Brain microvascular endothelial cell (primary cell): Measurements from ENCODE around the gene IFNB1.

Source experiments
- DNase-seq: peaks from one replicate; pipeline ENCODE4 v3.0.0-alpha.2; 2020
- H3K27ac ChIP-seq: fragments of 250-450 bp; sonication (Bioruptor Pico); 2 replicates; pipeline ENCODE4 v1.5.1; 2020; ENCODE audit warnings: mild to moderate bottlenecking, moderate library complexity
- H3K27me3 ChIP-seq: fragments of 250-450 bp; sonication (Bioruptor Pico); replicated peaks from 2 replicates; pipeline ENCODE4 v1.5.1; 2020; ENCODE audit warnings: mild to moderate bottlenecking
- H3K36me3 ChIP-seq: fragments of 250-450 bp; sonication (Bioruptor Pico); replicated peaks from 2 replicates; pipeline ENCODE4 v1.5.1; 2020; ENCODE audit warnings: mild to moderate bottlenecking
- H3K4me3 ChIP-seq: 2 replicates; pipeline ENCODE4 v1.5.1; 2011; ENCODE audit warnings: low read depth, mild to moderate bottlenecking, control low read depth, low read length, moderate library complexity
- CTCF ChIP-seq: IDR thresholded peaks from 2 replicates; pipeline ENCODE4 v1.5.1; 2011; ENCODE audit warnings: low read depth, mild to moderate bottlenecking, moderate library complexity, low read length, control low read depth, inconsistent platforms; ENCODE audit errors: missing control alignments
- in situ Hi-C: cut with HindIII; loops from 2 replicates; pipeline ENCODE4 v1.10.0; 2017; ENCODE audit warnings: low sequenced_read_pairs, low pct_ligation_motif_present

IFNB1 gene

GRCh38 chr9:21082671-21083070 is 4.9 kb upstream of the IFNB1 start:
- Histone ChIP-seq H3K36me3 (no peaks in the 10 kb centered on the region), H3K27me3 (no peaks in the 10 kb centered on the region), H3K27ac (no peak overlapping the region), H3K4me3 (no peak overlapping the region)
- DNase-seq: no peak
- in situ Hi-C loops: no loop called here
- TF ChIP-seq CTCF: no peak

GRCh38 chr9:21081999-21082398 is 4.3 kb upstream of the IFNB1 start:
- no peak overlapping the region for H3K4me3 ChIP-seq
- H3K36me3 ChIP-seq: no peaks in the 10 kb centered on the region
- in situ Hi-C loops: no loop called here
- no peak for DNase-seq
- no peaks in the 10 kb centered on the region for H3K27me3 ChIP-seq
- H3K27ac ChIP-seq: no peak overlapping the region
- no peak for TF ChIP-seq CTCF

- no peak overlapping the region for H3K4me3 ChIP-seq
- no peak for TF ChIP-seq CTCF
- in situ Hi-C loops: no loop called here
- H3K27ac ChIP-seq: no peak overlapping the region
- no peaks in the 10 kb centered on the region for H3K36me3 ChIP-seq
- DNase-seq: no peak
- H3K27me3 ChIP-seq: no peaks in the 10 kb centered on the region
These were observed 3.7 kb upstream of the IFNB1 start for GRCh38 chr9:21081451-21081850.

- H3K4me3 ChIP-seq: no peak overlapping the region
- H3K27ac ChIP-seq: no peak overlapping the region
- no peaks in the 10 kb centered on the region for H3K27me3 ChIP-seq
- no peaks in the 10 kb centered on the region for H3K36me3 ChIP-seq
- DNase-seq: no peak
- TF ChIP-seq CTCF: no peak
- in situ Hi-C loops: no loop called here
These were observed 3.1 kb upstream of the IFNB1 start for GRCh38 chr9:21080793-21081192.

GRCh38 chr9:21078702-21079101 is 960 bp upstream of the IFNB1 start:
- H3K27ac ChIP-seq: no peak overlapping the region
- peak; percentile 13 for TF ChIP-seq CTCF
- no peak for DNase-seq
- no peak overlapping the region for H3K4me3 ChIP-seq
- H3K27me3 ChIP-seq: no peaks in the 10 kb centered on the region
- H3K36me3 ChIP-seq: no peaks in the 10 kb centered on the region
- in situ Hi-C loops: no loop called here

GRCh38 chr9:21075484-21075883 is 2.3 kb downstream of the IFNB1 start:
- Histone ChIP-seq H3K27me3 (no peaks in the 10 kb centered on the region), H3K27ac (no peak overlapping the region), H3K4me3 (no peak overlapping the region), H3K36me3 (no peaks in the 10 kb centered on the region)
- in situ Hi-C loops: no loop called here
- no peak for DNase-seq
- peak; percentile 18 for TF ChIP-seq CTCF
